Keratinocyte (primary cell): ENCODE measurements around the gene LCOR. TPM values are rescaled to one million over a fixed set of nuclear protein-coding genes. Genes with fewer than 3 reads are reported as not detected.
A peak's percentile ranks its signal among the peaks of the same experiment; 100 is the strongest.

Experiments
- DNase-seq: peaks from one replicate; pipeline ENCODE4 v3.0.0-alpha.2; 2011; ENCODE audit warnings: low read depth, missing footprints, low spot score
- FAIRE-seq: peaks from 2 replicates; lab custom pipeline; 2011; peaks lifted over from hg19 to GRCh38; lab: Jason Lieb, UNC
- H2AFZ ChIP-seq: 2 replicates; pipeline ENCODE4 v1.6.0; 2012; ENCODE audit warnings: low read length, control low read depth, inconsistent platforms; ENCODE audit not compliant: control insufficient read depth
- H3K27ac ChIP-seq: 2 replicates; pipeline ENCODE4 v1.5.1; 2011; ENCODE audit warnings: low read length; ENCODE audit not compliant: control insufficient read depth, insufficient read depth
- H3K27me3 ChIP-seq: 3 replicates; pipeline ENCODE4 v1.6.0; 2011; ENCODE audit warnings: low read length; ENCODE audit not compliant: control insufficient read depth, insufficient read depth; ENCODE audit errors: extremely low read depth
- H3K36me3 ChIP-seq, 2 experiments: 2 replicates in 1 of 2; 3 replicates in 1 of 2; pipeline ENCODE4 v1.5.1; 2011; ENCODE audit warnings: low read length in 2 of 2, mild to moderate bottlenecking in 1 of 2; ENCODE audit not compliant: control insufficient read depth in 2 of 2, insufficient read depth in 2 of 2; ENCODE audit errors: extremely low read depth in 1 of 2
- H3K4me1 ChIP-seq: 3 replicates; pipeline ENCODE4 v1.5.1; 2011; ENCODE audit warnings: low read length; ENCODE audit not compliant: control insufficient read depth, insufficient read depth; ENCODE audit errors: extremely low read depth
- H3K4me2 ChIP-seq: 3 replicates; pipeline ENCODE4 v1.6.0; 2011; ENCODE audit warnings: low read depth, low read length; ENCODE audit not compliant: control insufficient read depth, insufficient read depth; ENCODE audit errors: extremely low read depth
- H3K4me3 ChIP-seq, 3 experiments: fragments of 200-600 bp in 1 of 3; sonication (generic) in 1 of 3; 2 replicates in 2 of 3; 3 replicates in 1 of 3; pipeline ENCODE4 v1.5.1; 2011 to 2016; ENCODE audit warnings: low read length in 3 of 3, mild to moderate bottlenecking in 3 of 3, control low read depth in 2 of 3, inconsistent platforms in 1 of 3, low read depth in 1 of 3, mixed read lengths in 1 of 3, mixed run types in 1 of 3, moderate library complexity in 1 of 3; ENCODE audit not compliant: control insufficient read depth in 2 of 3, insufficient read depth in 2 of 3; ENCODE audit errors: extremely low read depth in 1 of 3
- H3K79me2 ChIP-seq: 2 replicates; pipeline ENCODE4 v1.6.0; 2012; ENCODE audit warnings: low read length; ENCODE audit not compliant: control insufficient read depth, insufficient read depth
- H3K9ac ChIP-seq: 3 replicates; pipeline ENCODE4 v1.6.0; 2011; ENCODE audit warnings: low read length; ENCODE audit not compliant: control insufficient read depth, insufficient read depth; ENCODE audit errors: extremely low read depth
- H3K9me1 ChIP-seq: 3 replicates; pipeline ENCODE4 v1.6.0; 2011; ENCODE audit warnings: low read length; ENCODE audit not compliant: control insufficient read depth, insufficient read depth; ENCODE audit errors: extremely low read depth
- H3K9me3 ChIP-seq: 2 replicates; pipeline ENCODE4 v1.5.1; 2012; ENCODE audit warnings: low read depth, low read length; ENCODE audit not compliant: control insufficient read depth
- H4K20me1 ChIP-seq: 3 replicates; pipeline ENCODE4 v1.6.0; 2011; ENCODE audit warnings: low read length; ENCODE audit not compliant: control insufficient read depth, insufficient read depth; ENCODE audit errors: extremely low read depth
- EZH2 ChIP-seq: IDR thresholded peaks from one replicate; pipeline ENCODE4 v1.6.1; 2012; ENCODE audit warnings: inconsistent platforms, mild to moderate bottlenecking, low read length, moderate library complexity
- dilution Hi-C: fragments of 300-500 bp; cut with MboI; formaldehyde crosslinking; loops from one replicate; pipeline ENCODE4 v1.7.0; 2020; ENCODE audit warnings: low sequenced_read_pairs; ENCODE audit not compliant: extremely low pct_ligation_motif_present
- polyA plus RNA-seq, 5 experiments: library from polyadenylated mRNA; depleted of rRNA in 3 of 5; stranded (reverse) in 3 of 5; stranded (forward) in 1 of 5; unstranded in 1 of 5; fragments of >200 nt; gene quantifications; 1 replicate in 1 of 5; 2 replicates in 3 of 5; 3 replicates in 1 of 5; pipeline versions ENCODE4 v1.2.1 to v1.2.3, GENCODE V29; 2011 to 2012; ENCODE audit warnings: missing spikeins in 2 of 5, low read depth in 1 of 5, low replicate concordance in 1 of 5
- TF ChIP-seq, protein P1 (sequence below), 3 experiments: IDR thresholded peaks in 1 of 3; conservative IDR thresholded peaks in 1 of 3; optimal IDR thresholded peaks in 1 of 3; 2 replicates in 2 of 3; 3 replicates in 1 of 3; pipeline versions ENCODE3 to v1.5.1; 2011; ENCODE audit warnings: low read length in 3 of 3, mild to moderate bottlenecking in 3 of 3, moderate library complexity in 2 of 3, control low read depth in 1 of 3, inconsistent platforms in 1 of 3; ENCODE audit not compliant: insufficient read depth in 2 of 3; ENCODE audit errors: extremely low read depth in 1 of 3

LCOR gene
- polyA plus RNA-seq, 1 donor (not counting 4 experiments of a cell fraction or from before 2014, with no cell fraction given) = 11.4 TPM

DNA sequence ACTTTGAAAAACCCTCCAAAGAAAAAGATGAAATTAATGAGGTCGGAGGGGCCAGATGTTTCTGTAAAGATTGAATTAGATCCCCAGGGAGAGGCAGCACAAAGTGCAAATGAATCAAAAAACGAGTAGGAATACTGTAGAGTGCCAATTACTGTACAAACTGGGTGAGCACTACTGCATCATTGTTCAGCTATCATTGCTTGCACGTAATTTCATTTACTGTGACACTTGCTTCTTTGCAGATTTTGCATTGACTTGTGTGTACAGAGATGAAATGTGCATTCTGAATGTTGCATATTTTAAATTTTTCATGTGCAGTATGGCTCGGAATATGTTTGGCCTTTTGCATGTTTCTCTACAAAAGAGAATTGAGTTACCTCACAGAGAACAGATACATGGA lies 123.7 kb downstream of the LCOR start:
- no peak for TF ChIP-seq EZH2
- TF ChIP-seq, protein P1, sequence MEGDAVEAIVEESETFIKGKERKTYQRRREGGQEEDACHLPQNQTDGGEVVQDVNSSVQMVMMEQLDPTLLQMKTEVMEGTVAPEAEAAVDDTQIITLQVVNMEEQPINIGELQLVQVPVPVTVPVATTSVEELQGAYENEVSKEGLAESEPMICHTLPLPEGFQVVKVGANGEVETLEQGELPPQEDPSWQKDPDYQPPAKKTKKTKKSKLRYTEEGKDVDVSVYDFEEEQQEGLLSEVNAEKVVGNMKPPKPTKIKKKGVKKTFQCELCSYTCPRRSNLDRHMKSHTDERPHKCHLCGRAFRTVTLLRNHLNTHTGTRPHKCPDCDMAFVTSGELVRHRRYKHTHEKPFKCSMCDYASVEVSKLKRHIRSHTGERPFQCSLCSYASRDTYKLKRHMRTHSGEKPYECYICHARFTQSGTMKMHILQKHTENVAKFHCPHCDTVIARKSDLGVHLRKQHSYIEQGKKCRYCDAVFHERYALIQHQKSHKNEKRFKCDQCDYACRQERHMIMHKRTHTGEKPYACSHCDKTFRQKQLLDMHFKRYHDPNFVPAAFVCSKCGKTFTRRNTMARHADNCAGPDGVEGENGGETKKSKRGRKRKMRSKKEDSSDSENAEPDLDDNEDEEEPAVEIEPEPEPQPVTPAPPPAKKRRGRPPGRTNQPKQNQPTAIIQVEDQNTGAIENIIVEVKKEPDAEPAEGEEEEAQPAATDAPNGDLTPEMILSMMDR (optimal IDR thresholded peaks at IDR 0.05 in 1 of 3, IDR thresholded peaks at IDR 0.05 in 1 of 3, conservative IDR thresholded peaks at IDR 0.05 in 1 of 3; ENCODE audit: extremely low read depth in 1 of 3, insufficient read depth in 2 of 3, low read length in 3 of 3) = no peak
- FAIRE-seq (no peak), DNase-seq (no peak)
- no peaks in the 10 kb centered on the region for H4K20me1 ChIP-seq
- no peaks in the 10 kb centered on the region for H3K27me3 ChIP-seq
- H3K4me2 ChIP-seq = no peak overlapping the region
- no peak overlapping the region for H3K27ac ChIP-seq
- H3K9me3 ChIP-seq = no peaks in the 10 kb centered on the region
- H3K9me1 ChIP-seq = no peaks in the 10 kb centered on the region
- dilution Hi-C loops = no loop called here
- no peak overlapping the region for H2AFZ ChIP-seq
- peaks cover 8 to 13% of the 10 kb centered on the region in 2 experiments for H3K36me3 ChIP-seq
- no peak overlapping the region for H3K4me3 ChIP-seq
- no peak overlapping the region for H3K9ac ChIP-seq
- H3K79me2 ChIP-seq = no peaks in the 10 kb centered on the region
- H3K4me1 ChIP-seq = no peaks in the 10 kb centered on the region

DNA sequence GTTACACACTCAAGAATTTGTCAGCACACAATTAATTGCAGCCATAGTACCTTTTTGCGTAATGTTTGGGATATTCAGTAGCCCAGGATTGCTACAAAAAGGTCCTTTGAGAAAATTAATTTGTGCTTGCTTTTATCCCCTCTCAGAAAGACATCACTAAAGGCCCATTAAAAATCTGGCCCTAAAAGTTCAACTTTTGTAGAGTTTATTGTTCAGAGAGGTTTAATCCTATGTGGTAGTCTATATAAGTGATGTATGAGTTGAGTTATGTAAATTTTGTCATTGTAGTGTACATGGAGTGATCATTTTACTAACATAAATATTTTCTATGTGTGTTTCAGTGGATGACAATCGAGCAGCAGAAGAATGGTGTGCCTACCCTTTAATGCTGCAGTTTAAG lies 126.0 kb downstream of the LCOR start:
- Histone ChIP-seq H3K36me3 (peaks cover 8 to 13% of the 10 kb centered on the region in 2 experiments), H3K4me2 (no peak overlapping the region), H3K9me1 (no peaks in the 10 kb centered on the region), H2AFZ (no peak overlapping the region), H3K4me3 (no peak overlapping the region), H3K4me1 (no peaks in the 10 kb centered on the region), H3K9ac (no peak overlapping the region), H3K9me3 (no peaks in the 10 kb centered on the region), H3K27me3 (no peaks in the 10 kb centered on the region), H3K79me2 (no peaks in the 10 kb centered on the region), H3K27ac (no peak overlapping the region), H4K20me1 (no peaks in the 10 kb centered on the region)
- FAIRE-seq (peak; percentile 17), DNase-seq (no peak)
- dilution Hi-C loops = no loop called here
- TF ChIP-seq EZH2 = no peak
- TF ChIP-seq, protein P1 (optimal IDR thresholded peaks at IDR 0.05 in 1 of 3, IDR thresholded peaks at IDR 0.05 in 1 of 3, conservative IDR thresholded peaks at IDR 0.05 in 1 of 3; ENCODE audit: extremely low read depth in 1 of 3, insufficient read depth in 2 of 3, low read length in 3 of 3) = no peak
